T-helper 2 cell treated with Interferon-gamma antibody and Interleukin-4, amounts not matched to agents 100 ng/mL and 5 ng/mL, for 36 hours (primary cell): ENCODE measurements around the gene MMP7. TPM values are rescaled to one million over a fixed set of nuclear protein-coding genes. Genes with fewer than 3 reads are reported as not detected.

Experiments
- intact Hi-C: fragments of 100-400 bp; cut with micrococcal nuclease; formaldehyde crosslinking; loops from one replicate; pipeline ENCODE4 v1.15.1; 2023
- total RNA-seq: library from RNA; stranded (reverse); gene quantifications from 2 replicates; pipeline ENCODE4 v1.2.3, GENCODE V29; 2022

MMP7 gene
- total RNA-seq, 1 donor from 2014 or later, result not detected

GRCh38 chr11:102497061-102497460, 33.5 kb downstream of the MMP7 start:
- intact Hi-C loops, result no loop called here

GRCh38 chr11:102495161-102496042, 35.1 kb downstream of the MMP7 start:
- intact Hi-C loops, result loop anchor here (1.0 to 2.0 kb wide), 8 partner anchors 42 to 207 kb away; partner anchors contain the start of gene BIRC2

GRCh38 chr11:102494216-102494615, 36.3 kb downstream of the MMP7 start:
- intact Hi-C loops, result loop anchor here (2.0 kb wide), 1 partner anchor 173 kb away; no protein-coding TSS in a partner anchor

GRCh38 chr11:102493524-102493923, 37.0 kb downstream of the MMP7 start:
- intact Hi-C loops, result no loop called here

GRCh38 chr11:102491969-102492368, 38.6 kb downstream of the MMP7 start:
- intact Hi-C loops, result no loop called here

DNA sequence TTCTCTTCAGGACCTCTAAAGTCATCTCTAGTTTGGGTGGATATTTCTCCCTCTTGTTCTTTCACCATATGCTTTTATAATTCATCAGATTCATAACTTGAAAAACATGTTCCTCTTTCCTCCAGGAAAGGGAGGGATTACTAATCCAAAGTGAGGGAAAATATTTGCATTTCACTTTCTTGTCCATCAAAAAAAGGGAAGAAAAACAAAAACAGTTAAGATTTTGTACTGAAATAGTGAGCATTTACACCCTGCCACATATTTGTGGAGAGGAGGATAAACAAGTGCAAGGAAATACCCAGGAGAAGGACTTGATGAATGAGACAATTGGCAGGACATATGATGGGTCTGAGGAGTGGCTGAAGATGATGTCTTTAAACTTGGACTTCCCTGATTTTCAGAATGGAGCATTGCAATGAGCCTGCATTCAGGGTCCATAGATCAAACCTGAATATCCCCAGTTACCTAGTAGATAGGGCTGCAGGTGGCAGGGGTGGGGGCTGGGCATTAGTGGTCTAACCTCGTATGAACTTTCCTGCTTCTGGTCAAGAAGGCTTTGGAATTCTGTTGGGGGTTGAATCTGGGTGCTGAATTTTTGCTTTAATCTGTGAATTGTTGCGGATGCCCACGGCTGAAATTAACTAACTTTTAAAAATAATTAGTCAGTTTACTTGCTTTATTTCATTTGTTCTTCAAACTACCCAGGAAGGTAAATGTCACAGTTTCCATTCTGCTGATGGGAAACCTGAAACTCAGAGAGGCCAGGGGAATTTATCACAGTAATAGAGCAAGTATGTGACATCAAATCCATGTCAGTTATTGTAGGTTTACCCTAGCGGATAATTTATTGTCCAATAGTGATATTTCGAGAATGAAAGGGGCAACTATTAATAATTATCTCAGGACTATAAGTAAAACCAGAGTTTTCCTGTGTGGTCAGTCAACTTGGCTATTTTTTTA, 41.1 kb downstream of the MMP7 start:
- intact Hi-C loops, result no loop called here

GRCh38 chr11:102488208-102488607, 42.3 kb downstream of the MMP7 start:
- intact Hi-C loops, result no loop called here

DNA sequence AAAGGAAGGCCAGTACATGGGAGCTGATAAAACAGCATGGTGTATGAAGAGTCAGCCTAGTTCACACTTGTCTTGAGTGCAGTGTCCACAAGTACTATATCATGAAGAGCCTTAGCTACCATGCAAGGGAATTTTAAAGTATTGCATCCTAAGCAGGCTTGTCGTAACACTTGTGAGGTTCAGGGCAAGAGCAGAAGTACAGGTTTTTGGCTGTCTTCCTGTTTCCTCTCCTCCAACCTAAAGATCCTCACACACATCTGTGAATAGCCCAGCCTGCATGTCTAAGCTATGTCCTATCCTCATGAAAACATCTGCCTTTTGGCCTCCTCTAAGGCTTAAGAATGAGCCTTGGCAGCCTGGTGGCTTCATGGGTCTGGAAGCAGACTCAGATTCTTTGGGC, 43.3 kb downstream of the MMP7 start:
- intact Hi-C loops, result loop anchor here (2.0 kb wide), 1 partner anchor 14 kb away; no protein-coding TSS in a partner anchor

DNA sequence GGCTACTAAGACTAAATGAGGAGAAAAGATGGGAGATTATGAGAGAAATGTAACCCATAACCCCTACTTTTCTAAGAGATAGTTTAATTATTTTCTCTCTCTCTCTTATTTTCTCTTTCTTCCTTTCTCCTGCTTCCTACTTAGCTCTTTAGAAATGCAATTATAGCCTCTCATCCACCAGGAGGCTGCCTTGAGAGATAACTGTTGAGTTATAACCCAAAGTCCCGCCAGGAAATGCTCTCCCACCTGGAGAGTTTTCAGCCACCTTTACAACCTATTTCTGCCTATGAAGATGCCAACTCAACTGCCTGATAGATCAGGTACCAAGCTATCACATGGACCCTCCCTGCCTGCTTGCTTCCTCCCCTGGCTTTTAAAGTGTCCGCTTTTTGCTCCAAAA, 44.0 kb downstream of the MMP7 start:
- intact Hi-C loops, result loop anchor here (2.0 kb wide), 1 partner anchor 14 kb away; no protein-coding TSS in a partner anchor

DNA sequence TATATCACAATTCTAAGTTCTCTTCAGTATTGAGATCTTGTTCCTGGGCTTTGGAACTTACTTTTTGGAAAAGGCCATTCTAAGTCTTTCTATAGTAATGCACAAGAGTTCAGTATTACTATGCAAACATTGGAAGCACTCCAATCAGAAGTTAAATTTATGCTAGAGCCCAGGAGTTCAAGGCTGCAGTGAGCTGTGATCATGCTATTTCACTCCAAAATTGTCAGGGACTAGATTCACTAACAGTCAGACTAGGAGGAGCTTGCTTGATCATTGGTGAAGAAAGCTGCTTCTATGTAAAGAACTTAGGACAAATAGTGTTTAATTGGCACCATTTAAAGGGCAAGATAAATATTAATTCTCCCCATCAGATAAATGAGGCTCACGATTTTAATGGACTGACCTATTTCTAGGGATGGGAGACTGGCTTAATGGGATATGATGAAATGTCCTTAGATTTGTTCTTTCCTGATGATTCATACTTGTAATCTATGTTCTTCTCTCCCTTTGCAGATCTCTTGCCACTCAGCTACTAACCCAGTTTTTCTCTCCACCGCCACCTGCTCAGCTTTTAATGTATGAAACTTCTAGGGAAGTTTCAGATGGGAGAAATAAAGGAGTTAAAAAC, 45.3 kb downstream of the MMP7 start:
- intact Hi-C loops, result no loop called here

GRCh38 chr11:102482433-102482832, 48.1 kb downstream of the MMP7 start:
- intact Hi-C loops, result no loop called here

GRCh38 chr11:102479733-102480132, 50.8 kb downstream of the MMP7 start:
- intact Hi-C loops, result no loop called here

DNA sequence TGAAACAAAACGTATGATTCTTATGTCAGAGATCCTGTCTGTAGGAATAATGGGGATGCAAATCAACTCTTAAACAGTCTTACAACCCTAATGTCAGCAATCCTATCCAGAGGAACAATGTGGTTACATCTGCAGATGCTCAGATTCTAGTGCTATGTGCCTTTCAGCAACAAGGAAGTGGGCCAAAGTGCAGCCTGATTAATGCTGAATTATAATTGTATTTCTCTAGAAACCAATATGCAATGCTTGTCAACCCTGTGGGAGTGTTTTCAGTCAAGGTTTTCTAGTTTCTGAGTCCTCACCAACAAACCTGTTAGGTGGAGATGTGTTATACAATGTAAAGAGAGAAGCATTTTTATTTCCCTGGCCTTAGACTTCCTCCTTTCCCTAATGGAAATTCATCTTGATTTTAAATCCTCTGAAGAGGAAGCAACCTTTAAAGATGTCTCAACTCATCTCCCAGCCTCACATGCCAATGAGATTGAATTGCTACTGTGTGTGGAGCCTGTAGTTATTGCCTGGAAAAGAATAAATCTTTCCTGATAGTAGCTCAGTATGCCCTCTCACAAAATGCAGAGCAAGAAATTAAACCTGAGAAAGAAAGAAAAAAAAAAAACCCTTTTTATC, 51.8 kb downstream of the MMP7 start:
- intact Hi-C loops, result no loop called here

DNA sequence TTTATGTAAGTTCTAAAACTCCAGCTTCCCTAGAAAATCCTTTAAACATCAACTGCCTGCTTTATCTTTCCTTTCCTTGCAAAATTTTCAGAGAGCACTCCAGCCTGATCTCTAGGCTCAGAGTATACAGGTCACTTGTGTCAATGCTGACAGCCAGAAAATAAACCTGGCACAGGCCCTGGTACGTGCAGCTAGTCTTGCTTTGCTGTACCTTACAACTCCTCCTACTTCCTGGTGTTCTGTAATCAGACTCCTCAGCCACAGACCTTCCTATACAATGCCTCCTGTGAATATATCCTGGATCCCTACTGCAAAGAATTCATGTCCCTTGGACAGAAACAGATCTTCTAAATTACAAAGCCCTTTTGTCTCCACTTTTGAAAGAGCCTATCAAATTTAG, 53.7 kb downstream of the MMP7 start:
- intact Hi-C loops, result loop anchor here (2.0 kb wide), 1 partner anchor 24 kb away; the partner anchor contains the start of gene TMEM123

- intact Hi-C loops, result loop anchor here (2.0 kb wide), 1 partner anchor 23 kb away; the partner anchor contains the start of gene TMEM123
These were observed 54.5 kb downstream of the MMP7 start for GRCh38 chr11:102476069-102476468.

GRCh38 chr11:102473543-102473942, 57.0 kb downstream of the MMP7 start:
- intact Hi-C loops, result loop anchor here (2.0 kb wide), 1 partner anchor 13 kb away; no protein-coding TSS in a partner anchor

DNA sequence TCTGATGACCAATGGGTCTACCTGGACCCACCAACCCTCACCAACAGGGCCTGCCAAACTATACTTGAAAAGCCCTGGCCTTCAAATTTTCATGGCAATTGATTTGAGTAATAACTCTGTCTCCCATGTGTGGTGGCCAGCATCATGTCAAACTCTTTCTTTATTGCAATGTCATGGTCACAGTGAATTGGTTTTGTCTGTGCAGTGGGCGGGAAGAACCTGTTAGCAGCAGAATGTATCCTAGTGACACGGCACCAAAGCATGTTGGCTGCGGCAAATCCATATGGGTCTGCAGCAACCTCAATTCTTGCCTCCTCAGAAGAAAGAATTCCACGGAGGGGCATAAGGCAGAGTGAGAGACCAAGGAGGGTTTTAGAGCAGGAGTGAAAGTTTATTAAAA, 58.4 kb downstream of the MMP7 start:
- intact Hi-C loops, result loop anchor here (2.0 kb wide), 1 partner anchor 15 kb away; no protein-coding TSS in a partner anchor

- intact Hi-C loops, result no loop called here
These were observed 59.1 kb downstream of the MMP7 start for GRCh38 chr11:102471474-102471873.
